Testis (tissue), 3 donors: ENCODE results near the gene KLF13. TPM values are rescaled to one million over a fixed set of nuclear protein-coding genes. Genes with fewer than 3 reads are reported as not detected.

Experiments
- DNase-seq: peaks from one replicate; pipeline ENCODE4 v3.0.0-alpha.2; 2019
- H3K27ac ChIP-seq, 2 donors: fragments of 200-600 bp; sonication (generic); one replicate each; pipeline ENCODE4 v1.5.1; 2019
- H3K27me3 ChIP-seq: fragments of 200-600 bp; sonication (generic); one replicate; pipeline ENCODE4 v1.5.1; 2019
- H3K36me3 ChIP-seq: fragments of 200-600 bp; sonication (generic); one replicate; pipeline ENCODE4 v1.5.1; 2017; ENCODE audit warnings: low read depth; ENCODE audit errors: missing control alignments
- H3K4me1 ChIP-seq: fragments of 200-600 bp; sonication (generic); one replicate; pipeline ENCODE4 v1.5.1; 2019
- H3K4me3 ChIP-seq, 2 donors: fragments of 200-600 bp; sonication (generic); one replicate each; pipeline ENCODE4 v1.5.1; 2017 to 2019
- H3K9me3 ChIP-seq: fragments of 200-600 bp; sonication (generic); one replicate; pipeline ENCODE4 v1.5.1; 2017
- POLR2A ChIP-seq: fragments of 450-650 bp; IDR thresholded peaks from one replicate; pipeline ENCODE4 v1.6.1; 2017; ENCODE audit warnings: antibody characterized with exemption, mild to moderate bottlenecking, moderate library complexity
- WGBS, 2 donors: methylation state at CpG; one replicate each; pipeline ENCODE4 v1.1.5; 2018; 5-methylcytosine and 5-hydroxymethylcytosine counted together
- intact Hi-C: fragments of 100-400 bp; cut with DNase I; formaldehyde crosslinking; loops from one replicate; pipeline ENCODE4 v1.15.1; 2023; ENCODE audit warnings: low total_unique reads
- polyA plus RNA-seq: library from polyadenylated mRNA; stranded (reverse); fragments of 350-450 nt; fragmentation: Illumina TruSeq; extraction: RNeasy Lipid Tissue Mini Kit (QIAGEN cat#74804); gene quantifications from one replicate; pipeline ENCODE4 v1.2.3, GENCODE V29; 2014; ENCODE audit warnings: low read depth, low replicate concordance; ENCODE audit not compliant: insufficient read depth
- total RNA-seq, 2 donors: library from RNA; depleted of rRNA; stranded (reverse); fragments of >200 nt; gene quantifications; one replicate each; pipeline ENCODE4 v1.2.3, GENCODE V29; 2016
- TF ChIP-seq, protein P1 (sequence below), 3 experiments: fragments of 450-650 bp in 2 of 3; fragments of 200-600 bp in 1 of 3; sonication (generic) in 1 of 3; IDR thresholded peaks; one replicate each; pipeline ENCODE4 v1.5.1; 2016 to 2019; ENCODE audit warnings: antibody characterized with exemption in 3 of 3, mild to moderate bottlenecking in 2 of 3, moderate library complexity in 1 of 3

The KLF13 gene
- total and polyA plus RNA-seq, 3 donors from 2014 or later: 41.9 to 61.7 (median 45.7) TPM

DNA sequence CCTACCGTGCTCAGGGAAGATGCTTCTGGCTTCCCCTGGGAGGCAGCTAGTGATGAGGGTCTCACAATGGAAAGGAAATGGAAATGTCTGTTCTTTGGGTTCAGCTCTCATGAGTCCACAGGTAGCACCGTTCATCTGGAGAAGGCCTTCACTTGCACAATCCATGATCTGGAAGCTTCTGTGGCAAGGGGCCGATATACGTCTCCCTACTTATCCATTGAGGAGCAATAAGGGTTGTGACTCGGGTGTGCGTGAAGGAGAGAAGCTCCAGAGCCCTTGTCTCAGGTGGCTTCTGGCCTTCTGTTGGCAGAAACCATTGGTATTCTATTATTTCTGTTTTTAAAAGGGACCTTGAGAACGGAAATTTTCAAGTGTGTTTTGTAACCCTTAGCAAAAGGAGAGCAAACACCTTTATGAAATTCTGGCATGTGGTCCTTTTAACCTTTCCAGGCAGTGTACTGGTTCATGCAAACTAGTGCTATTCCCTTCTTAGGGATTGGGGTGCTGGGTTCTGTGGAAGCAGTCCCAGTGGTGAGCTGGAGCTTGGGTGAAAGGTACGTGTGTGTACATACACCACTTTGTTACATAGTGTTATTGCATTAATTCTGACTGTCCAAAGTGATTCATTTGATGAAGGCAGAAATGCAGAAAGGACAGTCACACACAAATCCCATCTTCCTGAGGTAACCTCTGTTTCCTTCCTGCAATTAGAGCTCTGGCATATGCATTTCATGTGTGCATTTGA lies 32.5 kb downstream of the KLF13 start:
- Histone ChIP-seq H3K36me3 (no peaks in the 10 kb centered on the region), H3K27ac (no peak overlapping the region), H3K9me3 (no peaks in the 10 kb centered on the region), H3K4me1 (peaks cover 73% of the 10 kb centered on the region), H3K27me3 (no peaks in the 10 kb centered on the region), H3K4me3 (no peak overlapping the region)
- no peak for DNase-seq
- intact Hi-C loops: no loop called here
- 85 to 89% methylated on average over 8 of the region's 8 CpGs for WGBS, 2 donors
- TF ChIP-seq POLR2A: no peak
- TF ChIP-seq, protein P1, sequence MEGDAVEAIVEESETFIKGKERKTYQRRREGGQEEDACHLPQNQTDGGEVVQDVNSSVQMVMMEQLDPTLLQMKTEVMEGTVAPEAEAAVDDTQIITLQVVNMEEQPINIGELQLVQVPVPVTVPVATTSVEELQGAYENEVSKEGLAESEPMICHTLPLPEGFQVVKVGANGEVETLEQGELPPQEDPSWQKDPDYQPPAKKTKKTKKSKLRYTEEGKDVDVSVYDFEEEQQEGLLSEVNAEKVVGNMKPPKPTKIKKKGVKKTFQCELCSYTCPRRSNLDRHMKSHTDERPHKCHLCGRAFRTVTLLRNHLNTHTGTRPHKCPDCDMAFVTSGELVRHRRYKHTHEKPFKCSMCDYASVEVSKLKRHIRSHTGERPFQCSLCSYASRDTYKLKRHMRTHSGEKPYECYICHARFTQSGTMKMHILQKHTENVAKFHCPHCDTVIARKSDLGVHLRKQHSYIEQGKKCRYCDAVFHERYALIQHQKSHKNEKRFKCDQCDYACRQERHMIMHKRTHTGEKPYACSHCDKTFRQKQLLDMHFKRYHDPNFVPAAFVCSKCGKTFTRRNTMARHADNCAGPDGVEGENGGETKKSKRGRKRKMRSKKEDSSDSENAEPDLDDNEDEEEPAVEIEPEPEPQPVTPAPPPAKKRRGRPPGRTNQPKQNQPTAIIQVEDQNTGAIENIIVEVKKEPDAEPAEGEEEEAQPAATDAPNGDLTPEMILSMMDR (IDR thresholded peaks at IDR 0.05): no peak

DNA sequence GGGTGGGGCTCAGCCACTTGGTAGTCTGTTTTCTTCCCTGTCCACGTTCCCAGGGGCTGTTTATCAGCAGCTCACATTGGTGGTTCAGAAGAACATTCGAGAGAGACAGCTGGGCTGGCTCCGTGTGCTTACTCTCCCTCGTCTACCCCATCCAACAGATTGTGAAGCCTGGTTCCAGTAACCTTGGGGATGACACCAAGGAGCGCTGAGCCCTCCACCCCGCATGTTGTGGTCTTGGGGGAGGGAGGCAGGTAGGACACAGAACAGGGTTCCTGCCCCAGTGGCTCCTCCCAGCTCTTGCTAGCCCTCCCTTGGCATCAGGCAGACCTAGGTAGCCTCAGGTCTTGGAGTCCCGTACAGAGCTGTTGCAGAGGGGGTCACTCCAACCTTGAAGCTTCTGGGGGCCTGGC lies 33.1 kb downstream of the KLF13 start:
- no peak for DNase-seq
- Histone ChIP-seq H3K27ac (peak overlapping the region in 1 of 2 donors; percentile 94), H3K36me3 (no peaks in the 10 kb centered on the region), H3K27me3 (no peaks in the 10 kb centered on the region), H3K4me3 (no peak overlapping the region), H3K4me1 (peaks cover 73% of the 10 kb centered on the region), H3K9me3 (no peaks in the 10 kb centered on the region)
- WGBS, 2 donors: 47 to 65% methylated on average over 5 to 7 of the region's 7 CpGs
- TF ChIP-seq POLR2A: no peak
- TF ChIP-seq, protein P1 (IDR thresholded peaks at IDR 0.05): no peak
- intact Hi-C loops: no loop called here

DNA sequence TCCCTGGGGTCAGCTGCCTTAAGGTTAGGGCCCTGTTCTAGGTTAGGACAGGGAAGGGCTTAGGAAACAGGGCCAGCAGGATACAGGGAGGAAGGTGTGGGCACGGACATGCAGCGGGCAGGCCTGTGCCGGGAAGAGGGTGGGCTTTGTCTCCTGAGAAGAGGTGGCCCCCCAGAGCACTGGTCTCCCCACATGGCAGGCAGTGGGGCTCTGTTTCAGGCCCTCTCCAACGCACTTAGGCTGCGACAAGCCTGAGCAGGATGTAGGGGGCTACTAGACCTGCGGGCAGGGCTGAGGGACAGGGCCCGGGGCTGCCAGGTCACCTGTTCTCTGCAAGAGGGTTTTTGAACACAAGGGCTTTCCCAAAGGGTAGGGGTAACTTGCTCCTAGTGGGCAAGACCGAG lies 33.5 kb downstream of the KLF13 start:
- no peaks in the 10 kb centered on the region for H3K27me3 ChIP-seq
- no peak for TF ChIP-seq POLR2A
- TF ChIP-seq, protein P1 (IDR thresholded peaks at IDR 0.05): no peak
- no peak for DNase-seq
- H3K27ac ChIP-seq: peak overlapping the region in 1 of 2 donors; percentile 94
- H3K36me3 ChIP-seq: no peaks in the 10 kb centered on the region
- no peaks in the 10 kb centered on the region for H3K9me3 ChIP-seq
- no peak overlapping the region for H3K4me3 ChIP-seq
- intact Hi-C loops: no loop called here
- 75 to 92% methylated on average over 1 to 7 of the region's 8 CpGs for WGBS, 2 donors
- H3K4me1 ChIP-seq: peaks cover 73% of the 10 kb centered on the region

DNA sequence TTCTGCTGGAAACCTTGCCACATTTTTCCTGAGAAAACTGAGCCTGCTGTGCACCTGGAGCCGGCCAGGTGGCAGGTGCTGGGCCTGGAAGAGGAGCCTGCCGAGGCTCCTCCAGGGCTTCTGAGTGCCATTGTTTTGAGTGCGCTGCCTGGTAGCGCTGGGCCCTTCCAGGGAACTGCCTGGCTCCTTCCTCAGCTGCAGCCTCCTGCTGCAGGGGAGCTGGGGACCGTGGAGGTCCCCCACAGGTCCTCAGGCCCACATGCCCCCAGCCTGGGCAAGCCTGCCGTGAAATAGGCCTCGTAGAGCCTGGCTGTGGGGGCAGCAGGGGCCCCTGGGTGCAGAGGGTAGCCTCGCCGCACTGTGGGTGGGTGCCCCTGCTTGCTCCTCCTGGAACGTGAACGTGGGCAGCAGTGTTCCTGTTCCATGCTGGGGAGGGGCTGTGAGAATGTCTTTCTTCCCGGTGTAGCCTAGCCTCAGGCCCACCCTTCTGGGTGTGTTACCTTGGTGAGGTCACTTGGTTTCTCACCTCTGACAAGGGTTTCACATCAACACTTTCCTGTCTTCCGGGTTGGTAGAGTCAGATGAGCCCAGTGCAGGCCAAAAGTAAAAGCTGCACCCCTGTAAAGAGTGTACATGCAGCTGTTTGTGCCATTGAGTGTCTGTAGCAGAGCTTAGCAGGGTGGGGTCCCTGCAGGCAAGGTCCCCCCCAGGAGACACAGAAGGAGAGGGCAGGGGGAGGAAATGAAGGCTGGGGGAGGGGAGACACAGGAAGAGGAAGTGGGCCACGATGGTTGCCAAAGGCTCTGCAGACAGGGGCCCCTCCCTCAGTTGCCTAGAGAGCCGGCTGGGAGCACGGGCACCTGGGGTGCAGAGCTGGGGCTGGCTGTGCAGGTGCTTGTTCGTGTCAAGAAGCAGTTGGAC lies 34.5 kb downstream of the KLF13 start:
- H3K9me3 ChIP-seq: no peaks in the 10 kb centered on the region
- intact Hi-C loops: no loop called here
- peaks cover 80% of the 10 kb centered on the region for H3K4me1 ChIP-seq
- DNase-seq: peak; percentile 46
- H3K27me3 ChIP-seq: no peaks in the 10 kb centered on the region
- TF ChIP-seq POLR2A: no peak
- TF ChIP-seq, protein P1 (IDR thresholded peaks at IDR 0.05): no peak
- no peaks in the 10 kb centered on the region for H3K36me3 ChIP-seq
- H3K27ac ChIP-seq: peak overlapping the region; percentile 65 to 94
- WGBS, 2 donors: 59 to 65% methylated on average over 5 to 16 of the region's 17 CpGs
- no peak overlapping the region for H3K4me3 ChIP-seq
